Fibroblast of skin of right quadriceps (primary cell): Measurements from ENCODE around the gene HSD17B14.

Experiments
- DNase-seq: peaks from one replicate; pipeline ENCODE4 v3.0.0-alpha.2; 2013

The HSD17B14 gene

DNA sequence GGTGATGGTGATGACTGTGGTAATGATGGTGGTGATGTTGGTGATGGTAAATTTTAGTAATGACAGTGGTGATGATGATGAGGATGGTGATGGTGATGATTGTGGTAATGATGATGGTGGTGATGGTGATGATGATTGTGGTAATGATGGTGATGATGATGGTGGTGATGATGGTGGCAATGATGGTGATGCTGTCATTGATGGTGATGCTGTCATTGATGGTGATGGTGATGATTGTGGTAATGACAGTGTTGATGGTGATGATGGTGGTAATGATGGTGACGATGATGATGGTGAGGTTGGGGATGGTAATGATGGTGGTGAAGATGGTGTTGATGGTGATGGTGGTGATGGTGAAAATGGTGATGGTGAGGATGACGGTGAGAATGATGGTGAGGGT is 13.8 kb downstream of the HSD17B14 start:
- no peak for DNase-seq

DNA sequence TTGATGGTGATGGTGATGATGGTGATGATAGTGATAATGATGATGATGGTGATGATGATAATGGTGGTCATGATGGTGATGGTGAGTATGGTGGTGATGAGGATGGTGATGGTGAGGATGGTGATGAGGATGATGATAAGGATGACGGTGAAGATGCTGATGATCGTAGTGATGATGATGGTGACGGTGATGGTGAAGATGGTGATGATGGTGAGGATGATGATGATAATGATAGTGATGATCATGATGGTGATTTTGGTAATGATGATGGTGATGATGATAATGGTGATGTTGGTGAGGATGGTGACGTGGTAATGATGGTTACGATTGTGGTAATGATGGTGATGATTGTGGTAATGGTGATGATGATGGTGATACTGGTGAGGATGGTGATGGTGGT is 14.7 kb downstream of the HSD17B14 start:
- DNase-seq, result no peak

DNA sequence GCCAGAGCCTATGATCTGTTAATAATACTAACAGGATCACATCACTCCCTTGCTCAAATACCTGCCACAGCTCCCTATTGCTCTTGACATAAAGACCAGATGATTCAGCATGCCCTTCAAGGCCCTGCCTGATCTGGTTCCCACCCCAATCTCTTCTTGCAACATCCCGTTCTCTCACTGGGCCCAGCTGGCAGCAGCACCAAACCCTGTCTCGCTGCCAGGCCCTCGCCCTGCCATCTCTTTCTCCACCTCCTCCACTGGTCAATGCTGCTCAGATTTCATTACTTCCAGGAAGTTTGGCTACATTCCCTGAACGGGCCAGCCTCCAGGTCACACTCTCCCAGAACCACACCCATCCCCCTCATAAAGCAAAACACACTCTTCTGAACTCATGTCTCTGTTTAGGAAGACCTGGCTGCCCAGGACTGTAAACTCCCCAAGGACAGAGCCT is 16.9 kb downstream of the HSD17B14 start:
- DNase-seq, result peak; percentile 53

DNA sequence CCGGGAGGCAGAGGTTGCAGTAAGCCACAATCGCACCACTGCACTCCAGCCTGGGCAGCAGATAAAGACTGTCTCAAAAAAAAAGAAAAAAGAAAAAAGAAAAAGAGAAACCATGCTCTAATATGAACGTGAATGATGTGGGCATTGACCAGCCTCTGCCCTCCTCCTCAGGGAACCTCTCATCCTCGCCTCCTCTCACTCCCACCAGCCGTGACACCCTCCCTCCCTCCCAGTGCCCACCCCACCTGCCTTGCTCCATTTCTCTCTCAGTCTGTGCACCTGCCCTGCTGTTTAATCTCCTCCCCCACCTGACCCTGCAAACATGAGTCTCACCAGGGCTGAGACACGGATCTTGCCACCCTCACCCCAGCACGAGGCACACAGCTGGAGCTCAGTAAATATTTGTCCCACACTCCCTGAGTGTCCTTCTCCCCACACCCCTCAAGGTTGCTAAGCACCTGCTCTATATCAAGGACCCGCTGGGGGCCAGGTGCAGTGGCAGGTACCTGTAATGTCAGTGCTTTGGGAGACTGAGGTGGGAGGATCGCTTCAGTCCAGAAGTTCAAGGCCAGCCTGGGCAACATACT is 18.0 kb downstream of the HSD17B14 start:
- no peak for DNase-seq

DNA sequence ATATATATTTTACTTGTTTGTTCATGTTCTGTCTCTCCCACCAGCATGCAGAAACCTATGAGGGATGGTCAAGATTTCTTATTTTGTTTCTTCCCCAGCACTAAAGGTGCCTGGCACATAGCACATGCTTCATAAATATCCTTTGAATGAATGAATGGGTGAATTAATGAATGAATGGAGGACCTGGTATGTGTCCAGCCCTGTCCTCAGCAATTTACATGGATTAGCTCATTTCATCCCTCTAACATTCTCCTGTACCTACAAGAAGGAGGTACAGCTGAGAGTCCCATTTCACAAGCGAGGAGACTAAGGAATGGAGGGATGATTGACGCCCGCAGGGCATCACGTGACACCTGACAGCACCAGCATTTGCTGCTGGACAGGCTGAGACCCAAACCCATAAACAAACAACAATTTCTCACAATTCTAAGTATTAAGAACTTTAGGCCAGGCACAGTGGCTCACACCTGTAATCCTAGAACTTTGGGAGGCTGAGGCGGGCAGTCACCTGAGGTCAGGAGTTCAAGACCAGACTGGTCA is 18.6 kb downstream of the HSD17B14 start:
- no peak for DNase-seq

DNA sequence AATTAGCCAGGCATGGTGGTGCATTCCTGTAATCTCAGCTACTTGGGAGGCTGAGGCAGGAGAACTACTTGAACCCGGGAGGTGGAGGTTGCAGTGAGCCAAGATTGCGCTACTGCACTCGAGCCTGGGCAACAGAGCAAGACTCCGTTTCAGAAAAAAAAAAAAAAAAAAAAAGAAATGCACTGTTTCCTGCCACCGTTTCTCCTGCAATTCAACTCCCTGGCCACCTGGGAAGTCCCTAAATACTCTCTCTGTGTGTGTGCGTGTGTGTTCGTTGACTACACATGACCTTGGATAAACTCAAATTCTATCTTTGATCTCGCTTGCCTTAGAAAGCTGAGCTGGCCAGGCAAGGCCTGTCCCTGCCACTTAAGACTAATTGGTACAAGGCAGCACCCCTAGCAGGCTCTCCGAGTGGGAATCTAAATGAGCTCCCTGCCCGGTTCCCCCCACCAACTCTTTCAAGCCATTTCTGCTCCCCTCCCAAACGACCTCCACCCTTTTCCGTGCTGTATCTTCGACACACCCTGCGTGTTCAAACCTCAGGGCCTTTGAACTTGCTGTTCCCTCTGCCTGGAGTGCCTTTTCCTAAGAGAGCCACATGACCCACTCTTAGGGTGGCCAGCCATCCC is 20.3 kb downstream of the HSD17B14 start:
- DNase-seq, result peak; percentile 23

DNA sequence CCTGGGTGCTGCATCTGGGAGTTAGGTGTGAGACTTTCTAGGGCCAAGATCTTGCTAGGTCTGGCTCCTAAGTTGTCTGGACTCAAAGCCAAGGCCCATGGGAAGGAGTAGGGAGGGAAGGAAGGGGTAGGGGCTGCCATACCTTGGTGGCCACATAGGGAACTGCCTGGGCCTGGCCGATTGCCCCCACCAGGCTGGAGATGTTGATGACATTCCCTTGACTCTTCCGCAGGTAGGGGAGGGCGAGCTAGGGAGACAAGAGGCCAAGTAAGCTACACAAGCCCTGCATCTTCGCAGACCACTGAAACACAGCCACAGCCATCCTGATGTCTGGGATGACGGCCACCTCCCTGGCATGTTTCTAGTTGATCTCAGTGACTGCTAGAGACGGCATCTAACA is 21.4 kb downstream of the HSD17B14 start:
- DNase-seq, result no peak

DNA sequence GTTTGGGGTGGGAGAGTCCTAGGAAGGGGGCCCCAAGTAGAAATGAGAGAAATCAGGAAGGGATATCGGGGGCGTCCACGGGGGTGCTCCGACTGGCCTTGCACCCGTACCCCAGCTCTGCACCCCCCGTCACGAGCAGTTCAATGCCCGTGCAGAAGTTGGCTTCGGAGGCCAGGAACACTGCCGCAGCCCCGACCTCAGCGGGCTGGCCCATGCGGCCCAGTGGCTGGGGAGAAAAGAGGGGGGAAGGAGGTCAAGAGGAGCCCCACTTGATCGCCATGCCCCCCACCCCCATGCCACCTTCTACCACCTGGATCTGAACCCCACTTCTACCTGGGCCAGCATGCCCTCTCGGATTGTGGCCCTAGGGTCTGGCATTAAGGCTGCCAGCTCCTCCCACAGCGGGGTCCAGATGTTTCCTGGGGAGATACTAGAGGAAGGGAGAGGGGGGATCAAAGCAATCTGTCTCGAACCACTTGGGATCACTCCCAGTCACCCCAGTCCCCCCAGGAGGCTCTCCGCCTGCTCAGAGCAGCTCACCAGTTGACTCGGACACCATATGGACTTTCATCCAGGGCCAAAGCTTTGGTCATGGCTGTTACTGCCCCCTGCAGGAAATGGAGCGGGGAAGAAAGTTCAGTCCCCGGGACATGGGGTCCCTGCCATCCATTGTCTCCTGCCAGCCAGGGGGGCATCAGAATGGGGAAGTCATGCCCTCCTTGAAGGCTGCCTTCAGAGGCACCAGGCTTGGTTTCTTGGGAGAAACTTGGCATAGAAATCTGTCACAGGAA is 23.0 kb downstream of the HSD17B14 start:
- DNase-seq, result no peak

GRCh38 chr19:48812094-48812929 is 24.0 kb downstream of the HSD17B14 start:
- DNase-seq, result peak; percentile 56

GRCh38 chr19:48810151-48810550 is 26.1 kb downstream of the HSD17B14 start:
- no peak for DNase-seq

- no peak for DNase-seq
These were observed 28.5 kb downstream of the HSD17B14 start for GRCh38 chr19:48807590-48808308.

DNA sequence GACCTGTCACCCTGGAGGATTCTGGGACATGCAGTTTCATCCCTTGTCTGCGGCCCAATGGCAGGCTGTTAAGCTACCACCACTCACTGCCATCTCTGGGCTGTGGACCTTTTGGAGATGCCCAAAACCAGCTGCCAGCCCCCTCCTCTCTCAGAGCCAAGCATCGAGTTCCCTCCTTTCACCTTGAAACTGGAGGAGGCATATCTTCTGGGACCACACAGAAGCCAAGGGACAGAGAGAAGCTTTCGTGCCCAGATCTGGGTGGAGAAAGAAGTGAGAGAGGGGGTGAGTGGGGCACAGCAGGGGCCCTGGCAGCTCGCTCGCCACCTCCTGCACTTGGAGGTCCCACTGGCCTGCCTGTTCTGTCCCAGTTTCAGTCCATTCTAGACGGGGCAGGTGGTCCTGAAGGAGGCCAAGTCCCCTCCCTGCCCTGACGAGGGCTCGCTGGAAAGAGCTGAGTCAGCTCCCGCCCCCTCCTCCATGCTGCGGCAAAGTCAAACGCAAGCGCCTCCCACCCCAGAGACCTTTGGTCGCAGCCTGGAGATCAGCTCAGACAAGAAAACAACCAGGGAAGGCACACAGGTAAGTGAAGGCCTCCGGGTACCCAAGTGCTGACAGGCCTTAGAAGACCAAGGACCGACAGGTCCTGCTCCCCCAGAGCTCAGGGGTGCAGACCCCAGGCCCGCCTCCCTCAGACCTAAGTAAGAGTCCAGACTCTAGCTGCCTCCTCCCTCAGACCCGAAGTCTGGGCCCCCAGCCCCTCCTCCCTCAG is 29.3 kb downstream of the HSD17B14 start:
- peak; percentile 46 for DNase-seq

GRCh38 chr19:48806518-48806817 is 29.8 kb downstream of the HSD17B14 start:
- DNase-seq, result no peak

DNA sequence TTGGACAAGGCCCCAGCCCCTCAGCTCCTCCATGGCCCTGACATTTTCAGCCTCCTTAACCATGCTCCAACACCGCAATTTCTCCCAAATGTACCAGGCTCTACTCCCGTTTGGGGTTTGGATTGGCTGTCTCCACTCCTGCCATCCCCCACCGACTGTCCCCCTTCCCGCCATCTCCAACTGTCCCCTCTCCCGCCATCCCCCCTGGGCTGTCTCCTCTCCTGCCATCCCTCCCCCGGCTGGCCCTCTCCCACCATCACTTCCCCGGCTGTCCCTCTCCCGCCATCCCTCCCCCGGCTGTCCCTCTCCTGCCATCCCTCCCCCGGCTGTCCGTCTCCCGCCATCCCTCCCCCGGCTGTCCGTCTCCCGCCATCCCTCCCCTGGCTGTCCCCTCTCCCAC is 30.8 kb downstream of the HSD17B14 start:
- DNase-seq, result no peak

GRCh38 chr19:48804496-48804895 is 31.8 kb downstream of the HSD17B14 start:
- DNase-seq, result no peak

DNA sequence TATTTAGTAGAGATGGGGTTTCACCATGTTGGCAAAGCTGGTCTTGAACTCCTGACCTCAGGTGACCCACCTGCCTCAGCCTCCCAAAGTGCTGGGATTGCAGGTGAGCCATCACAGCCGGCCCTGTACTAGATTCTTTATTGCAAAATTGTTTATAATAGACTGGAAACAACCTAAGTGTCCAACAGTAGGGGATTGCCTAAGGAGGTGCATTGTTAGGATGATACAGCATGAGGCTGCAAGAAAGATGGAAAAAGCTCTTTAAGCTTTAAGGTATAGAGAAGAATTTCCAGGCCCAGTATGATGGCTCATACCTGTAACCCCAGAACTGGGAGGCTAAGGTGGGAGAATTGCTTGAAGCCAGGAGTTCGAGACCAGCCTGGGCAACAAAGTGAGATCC is 33.7 kb downstream of the HSD17B14 start:
- DNase-seq, result no peak

GRCh38 chr19:48799358-48800300 is 36.7 kb downstream of the HSD17B14 start:
- DNase-seq, result no peak

GRCh38 chr19:48798937-48799336 is 37.4 kb downstream of the HSD17B14 start:
- peak; percentile 42 for DNase-seq

GRCh38 chr19:48797103-48797502 is 39.2 kb downstream of the HSD17B14 start:
- no peak for DNase-seq

DNA sequence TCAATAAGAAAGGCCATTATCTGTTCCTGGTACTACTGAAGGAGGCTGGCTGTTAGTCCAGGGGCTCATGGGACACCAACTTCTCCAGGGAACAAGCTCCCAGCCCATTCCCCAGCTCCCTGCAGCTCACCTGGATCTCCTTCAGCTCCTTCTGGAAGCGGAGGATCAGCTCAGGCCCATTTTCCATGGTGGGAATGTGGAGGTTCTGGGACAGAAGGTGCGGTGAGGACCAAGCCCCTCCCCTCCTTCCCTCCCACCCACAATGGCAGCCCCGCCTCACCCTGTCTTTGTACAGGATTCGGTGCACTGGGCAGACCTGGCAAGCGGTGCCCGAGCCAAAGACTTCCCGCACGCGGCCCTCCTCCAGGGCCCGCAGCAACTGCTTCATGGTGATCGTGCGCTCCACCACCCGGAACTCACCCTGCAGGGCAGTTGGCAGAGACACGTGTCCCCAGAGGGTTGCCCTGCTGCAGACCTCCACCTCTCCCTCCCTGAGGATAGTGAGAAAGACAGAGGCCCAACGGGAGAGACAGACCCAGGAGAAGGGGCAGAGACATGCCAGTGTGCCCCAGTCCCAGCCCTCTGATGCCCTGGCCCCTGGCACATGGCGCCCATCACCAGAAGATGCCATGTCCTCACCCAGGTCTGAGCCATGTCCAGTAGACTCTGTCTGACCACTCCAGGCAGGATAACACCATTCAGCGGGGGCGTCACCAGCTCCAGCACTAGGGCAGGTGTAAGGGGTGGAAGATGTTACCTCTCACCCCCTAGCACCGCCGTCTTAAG is 39.8 kb downstream of the HSD17B14 start:
- no peak for DNase-seq
